Bronchial epithelial cell (primary cell): ENCODE data around the gene MGAT4A. TPM values are rescaled to one million over a fixed set of nuclear protein-coding genes. Genes with fewer than 3 reads are reported as not detected.

Source experiments
- DNase-seq: peaks from one replicate; pipeline ENCODE4 v3.0.0-alpha.2; 2010; ENCODE audit warnings: low read depth
- FAIRE-seq: peaks from 2 replicates; lab custom pipeline; 2011; peaks lifted over from hg19 to GRCh38; lab: Jason Lieb, UNC
- H3K27me3 ChIP-seq: 2 replicates; pipeline ENCODE4 v1.5.1; 2011; ENCODE audit warnings: low read length; ENCODE audit not compliant: control insufficient read depth, insufficient read depth
- H3K36me3 ChIP-seq: 2 replicates; pipeline ENCODE4 v1.5.1; 2011; ENCODE audit warnings: low read length; ENCODE audit not compliant: control insufficient read depth, insufficient read depth
- H3K4me3 ChIP-seq: 2 replicates; pipeline ENCODE4 v1.5.1; 2011; ENCODE audit warnings: mild to moderate bottlenecking, low read depth, low read length, control low read depth
- CTCF ChIP-seq: IDR thresholded peaks from 2 replicates; pipeline ENCODE4 v1.5.1; 2011; ENCODE audit warnings: mild to moderate bottlenecking, moderate library complexity, low read length, control low read depth, inconsistent platforms; ENCODE audit not compliant: insufficient read depth, severe bottlenecking
- total RNA-seq: library from RNA; depleted of rRNA; stranded (reverse); fragments of >200 nt; gene quantifications from 2 replicates; pipeline ENCODE4 v1.2.1, GENCODE V29; 2014

MGAT4A gene
- total RNA-seq, 1 donor from 2014 or later = 3.9 TPM

GRCh38 chr2:98717621-98718020 lies 13.3 kb downstream of the MGAT4A start:
- Histone ChIP-seq H3K27me3 (no peaks in the 10 kb centered on the region), H3K36me3 (no peaks in the 10 kb centered on the region), H3K4me3 (no peak overlapping the region)
- FAIRE-seq (no peak), DNase-seq (no peak)
- TF ChIP-seq CTCF = no peak

GRCh38 chr2:98716786-98717185 lies 14.1 kb downstream of the MGAT4A start:
- no peaks in the 10 kb centered on the region for H3K36me3 ChIP-seq
- FAIRE-seq (no peak), DNase-seq (no peak)
- no peaks in the 10 kb centered on the region for H3K27me3 ChIP-seq
- no peak for TF ChIP-seq CTCF
- H3K4me3 ChIP-seq = no peak overlapping the region

- no peaks in the 10 kb centered on the region for H3K27me3 ChIP-seq
- TF ChIP-seq CTCF = no peak
- no peaks in the 10 kb centered on the region for H3K36me3 ChIP-seq
- H3K4me3 ChIP-seq = no peak overlapping the region
- FAIRE-seq (no peak), DNase-seq (no peak)
Observed at GRCh38 chr2:98715812-98716451, 15.0 kb downstream of the MGAT4A start.

- no peak overlapping the region for H3K4me3 ChIP-seq
- no peaks in the 10 kb centered on the region for H3K36me3 ChIP-seq
- no peak for DNase-seq
- no peak for FAIRE-seq
- no peak for TF ChIP-seq CTCF
- H3K27me3 ChIP-seq = peaks cover 4% of the 10 kb centered on the region
Observed at GRCh38 chr2:98713332-98714015, 17.5 kb downstream of the MGAT4A start.

- TF ChIP-seq CTCF = no peak
- H3K4me3 ChIP-seq = no peak overlapping the region
- DNase-seq (no peak), FAIRE-seq (no peak)
- no peaks in the 10 kb centered on the region for H3K36me3 ChIP-seq
- H3K27me3 ChIP-seq = peaks cover 4% of the 10 kb centered on the region
Observed at GRCh38 chr2:98712145-98712544, 18.8 kb downstream of the MGAT4A start.
